Stimulated activated naive B cell treated with anti-CD40 and anti-IgM and Interleukin-4, amounts not matched to agents 10 μg/mL and 1 μg/mL and 100 μg/mL, for 72 hours (primary cell): ENCODE results near the gene ASB1.

Experiments
- ATAC-seq, 2 donors: fragments of 150-1000 bp; cut with Tn5 transposase; replicated peaks; 2 replicates each; pipeline ENCODE4 v1.10.0; 2021; ENCODE audit warnings: moderate library complexity in 1 of 2
- DNase-seq: peaks from one replicate; pipeline ENCODE4 v3.0.0; 2021
- H3K27ac Mint-ChIP-seq: one replicate; pipeline ENCODE4 v1.8.0; 2022; ENCODE audit warnings: mild to moderate bottlenecking, mixed read lengths
- H3K27me3 Mint-ChIP-seq, 2 donors: one replicate each; pipeline ENCODE4 v1.8.0; 2022; ENCODE audit warnings: mixed read lengths in 2 of 2
- H3K36me3 Mint-ChIP-seq, 2 donors: one replicate each; pipeline ENCODE4 v1.8.0; 2022; ENCODE audit warnings: mixed read lengths in 2 of 2, mild to moderate bottlenecking in 1 of 2
- H3K4me1 Mint-ChIP-seq, 2 donors: one replicate each; pipeline ENCODE4 v1.8.0; 2022; ENCODE audit warnings: mixed read lengths in 2 of 2, mild to moderate bottlenecking in 1 of 2
- H3K4me3 Mint-ChIP-seq, 2 donors: one replicate each; pipeline ENCODE4 v1.8.0; 2022; ENCODE audit warnings: mild to moderate bottlenecking in 2 of 2, mixed read lengths in 2 of 2, moderate library complexity in 1 of 2
- H3K9me3 Mint-ChIP-seq, 2 donors: one replicate each; pipeline ENCODE4 v1.8.0; 2022; ENCODE audit warnings: mixed read lengths in 2 of 2, mild to moderate bottlenecking in 1 of 2

The ASB1 gene

GRCh38 chr2:238498691-238499295 is 72.1 kb downstream of the ASB1 start:
- Mint-ChIP-seq H3K4me1 (peaks cover 10 to 15% of the 10 kb centered on the region in 2 donors), H3K9me3 (peaks cover 0 to 4% of the 10 kb centered on the region in 2 donors), H3K27me3 (no peaks in the 10 kb centered on the region), H3K27ac (no peak overlapping the region), H3K4me3 (no peak overlapping the region), H3K36me3 (peaks cover 0 to 4% of the 10 kb centered on the region in 2 donors)
- DNase-seq, result no peak
- ATAC-seq, result no peak

DNA sequence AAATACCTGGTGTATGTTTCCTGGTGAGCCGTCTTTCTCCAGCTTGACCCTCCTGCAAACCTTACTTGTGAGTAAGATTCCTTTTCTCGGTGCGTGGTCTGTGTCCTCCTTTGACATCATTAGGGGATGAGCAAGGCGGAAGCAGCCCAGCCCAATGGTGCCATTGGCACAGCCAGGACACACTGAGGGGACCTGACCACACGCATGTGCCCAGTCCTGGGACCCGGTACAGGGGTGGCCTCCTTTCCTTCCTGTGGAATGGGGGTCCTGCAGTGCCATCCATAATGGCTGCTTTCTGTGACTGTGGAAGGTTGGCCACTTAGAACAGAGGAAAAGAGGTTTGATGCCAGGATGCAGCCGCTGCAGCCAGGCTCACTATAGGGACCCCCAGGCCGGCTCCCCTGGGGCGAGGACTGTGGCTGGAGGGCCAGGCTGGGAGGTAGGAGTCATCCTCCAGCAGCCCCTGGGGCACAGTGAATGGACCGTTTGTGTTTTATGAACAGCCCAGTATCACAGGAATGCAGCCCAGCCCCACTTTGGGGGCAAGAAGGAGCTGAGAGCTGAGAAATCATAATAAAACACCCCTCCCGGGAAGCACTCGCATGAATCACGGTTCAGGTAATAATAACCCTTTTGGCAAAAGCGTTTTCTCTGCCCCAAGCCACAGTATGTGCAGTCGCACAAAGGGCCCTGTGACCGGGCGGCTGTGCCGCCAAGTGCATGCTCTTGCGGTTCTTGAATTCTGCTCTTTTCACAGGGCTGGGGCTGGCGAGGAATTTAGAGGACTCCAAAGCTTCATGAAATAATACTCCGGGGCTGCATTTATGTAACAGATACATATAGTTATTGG is 73.2 kb downstream of the ASB1 start:
- DNase-seq (no peak), ATAC-seq (no peak)
- no peak overlapping the region for H3K4me3 Mint-ChIP-seq
- H3K4me1 Mint-ChIP-seq, result peaks cover 2 to 5% of the 10 kb centered on the region in 2 donors
- H3K36me3 Mint-ChIP-seq, result peaks cover 0 to 4% of the 10 kb centered on the region in 2 donors
- H3K27ac Mint-ChIP-seq, result no peak overlapping the region
- peaks cover 0 to 4% of the 10 kb centered on the region in 2 donors for H3K9me3 Mint-ChIP-seq
- H3K27me3 Mint-ChIP-seq, result no peaks in the 10 kb centered on the region

GRCh38 chr2:238501311-238501710 is 74.6 kb downstream of the ASB1 start:
- Mint-ChIP-seq H3K9me3 (peaks cover 0 to 4% of the 10 kb centered on the region in 2 donors), H3K4me3 (no peak overlapping the region), H3K36me3 (peaks cover 0 to 6% of the 10 kb centered on the region in 2 donors), H3K27ac (no peak overlapping the region), H3K27me3 (no peaks in the 10 kb centered on the region), H3K4me1 (peaks cover 2 to 5% of the 10 kb centered on the region in 2 donors)
- DNase-seq (no peak), ATAC-seq (no peak)
